Measurements from ENCODE around the gene CARD14.

DNA sequence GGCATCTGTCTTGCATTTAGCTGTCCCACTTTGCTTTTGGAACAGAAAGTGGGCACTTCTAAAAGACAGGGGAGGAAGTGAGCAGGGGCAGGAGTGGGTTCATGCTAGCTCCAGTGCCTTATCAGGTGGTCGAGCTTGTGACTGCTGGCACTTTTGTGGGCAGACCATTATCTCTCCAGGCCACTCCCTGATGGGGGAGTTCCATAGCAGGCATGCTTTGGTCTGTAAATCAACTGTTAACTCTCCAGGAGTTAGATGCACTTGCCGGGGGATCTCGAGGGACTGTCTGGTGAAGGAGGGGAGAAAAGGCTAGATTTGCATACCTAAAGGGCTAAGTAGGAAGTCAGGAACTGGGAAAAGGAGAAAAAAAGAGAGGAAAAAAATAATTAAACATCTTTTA lies 9.3 kb upstream of the CARD14 start:
- TF ChIP-seq POLR2A (IDR thresholded peaks at IDR 0.05): no peak
- TF ChIP-seq, protein P1, sequence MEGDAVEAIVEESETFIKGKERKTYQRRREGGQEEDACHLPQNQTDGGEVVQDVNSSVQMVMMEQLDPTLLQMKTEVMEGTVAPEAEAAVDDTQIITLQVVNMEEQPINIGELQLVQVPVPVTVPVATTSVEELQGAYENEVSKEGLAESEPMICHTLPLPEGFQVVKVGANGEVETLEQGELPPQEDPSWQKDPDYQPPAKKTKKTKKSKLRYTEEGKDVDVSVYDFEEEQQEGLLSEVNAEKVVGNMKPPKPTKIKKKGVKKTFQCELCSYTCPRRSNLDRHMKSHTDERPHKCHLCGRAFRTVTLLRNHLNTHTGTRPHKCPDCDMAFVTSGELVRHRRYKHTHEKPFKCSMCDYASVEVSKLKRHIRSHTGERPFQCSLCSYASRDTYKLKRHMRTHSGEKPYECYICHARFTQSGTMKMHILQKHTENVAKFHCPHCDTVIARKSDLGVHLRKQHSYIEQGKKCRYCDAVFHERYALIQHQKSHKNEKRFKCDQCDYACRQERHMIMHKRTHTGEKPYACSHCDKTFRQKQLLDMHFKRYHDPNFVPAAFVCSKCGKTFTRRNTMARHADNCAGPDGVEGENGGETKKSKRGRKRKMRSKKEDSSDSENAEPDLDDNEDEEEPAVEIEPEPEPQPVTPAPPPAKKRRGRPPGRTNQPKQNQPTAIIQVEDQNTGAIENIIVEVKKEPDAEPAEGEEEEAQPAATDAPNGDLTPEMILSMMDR (IDR thresholded peaks at IDR 0.05): no peak
